ENCODE results near the gene BCKDHA.
A peak's percentile ranks its signal among the peaks of the same experiment; 100 is the strongest.
"Not testable (repeated sequence)": the region's sequence is repeated elsewhere in the genome, so short reads cannot be mapped to it uniquely, and the experiment has no call there.

The BCKDHA gene

GRCh38 chr19:41427647-41428480, 30.2 kb downstream of the BCKDHA start:
- peak; percentile 75 for DNase-seq

- DNase-seq, result no peak
These were observed 30.9 kb downstream of the BCKDHA start for GRCh38 chr19:41428481-41428859.

DNA sequence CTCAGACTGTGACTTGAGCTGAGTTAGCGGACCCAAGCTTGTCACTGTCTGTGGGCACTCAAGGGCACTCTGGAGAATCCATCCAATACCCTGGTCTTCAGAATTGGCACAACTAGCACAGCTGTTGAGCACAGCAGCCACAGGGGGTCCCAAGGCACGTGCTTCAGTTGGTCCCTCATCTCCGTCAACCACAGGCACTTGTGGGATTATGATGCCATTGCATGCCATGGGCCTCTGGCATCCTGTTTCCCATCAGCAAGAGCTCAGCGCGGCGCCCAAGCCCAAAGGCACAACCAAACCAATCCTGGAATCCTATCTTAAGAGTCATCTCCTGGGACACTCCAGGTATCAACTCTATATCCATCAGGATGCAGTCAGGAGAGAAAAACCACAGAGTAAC, 33.3 kb downstream of the BCKDHA start:
- DNase-seq, result no peak

DNA sequence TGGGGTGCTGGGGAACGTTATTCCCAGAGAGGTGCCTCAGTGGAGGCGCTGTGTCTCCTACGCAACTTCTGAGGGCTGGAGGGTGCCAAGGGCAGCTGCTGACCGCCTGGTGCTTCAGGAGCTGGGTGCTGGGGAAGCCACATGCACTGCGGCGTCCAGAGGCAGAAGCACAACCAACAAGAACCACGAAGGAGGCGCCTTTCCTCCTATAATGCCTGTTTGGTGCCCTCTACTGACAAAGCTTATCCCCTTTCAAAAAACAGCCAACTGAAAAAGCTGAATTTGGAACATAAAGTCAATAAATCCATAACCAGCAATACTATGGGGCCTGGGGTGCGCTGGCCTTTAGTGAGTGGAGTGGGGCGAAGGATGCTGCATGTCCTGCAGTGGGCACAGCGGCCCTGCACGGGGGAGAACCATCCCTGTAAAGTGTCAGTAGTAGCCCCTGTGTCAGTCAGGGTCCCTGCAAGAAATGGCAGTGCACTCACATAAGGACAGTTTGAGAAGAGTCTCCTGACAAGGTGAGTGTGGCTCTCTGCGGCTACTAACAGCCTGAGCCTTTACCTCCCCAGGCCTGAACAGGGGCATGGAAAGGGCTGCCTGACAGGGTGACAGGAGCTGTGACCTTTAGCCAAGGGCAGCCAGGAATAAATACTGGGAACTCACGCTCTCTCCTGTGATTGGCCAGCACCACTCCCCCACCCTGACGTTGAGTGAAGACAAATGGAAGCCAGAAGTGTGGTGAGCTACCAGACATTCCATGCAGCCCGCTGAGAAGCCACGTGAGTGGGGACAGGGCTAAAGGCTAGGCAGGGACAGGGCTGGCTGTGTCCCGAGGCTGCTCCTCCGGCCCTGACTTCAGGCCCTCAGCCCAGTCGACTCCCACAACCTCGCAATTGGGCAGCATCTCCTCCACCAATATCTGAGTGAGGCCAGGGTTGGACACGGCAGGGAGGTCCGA, 34.1 kb downstream of the BCKDHA start:
- DNase-seq, result peak; percentile 37

- DNase-seq, result no peak
These were observed 35.6 kb downstream of the BCKDHA start for GRCh38 chr19:41433171-41433570.

GRCh38 chr19:41434450-41434849, 36.8 kb downstream of the BCKDHA start:
- DNase-seq, result no peak

- not testable (repeated sequence) for DNase-seq
These were observed 37.8 kb downstream of the BCKDHA start for GRCh38 chr19:41435376-41435775.

GRCh38 chr19:41435936-41436673, 38.5 kb downstream of the BCKDHA start:
- DNase-seq, result no peak

DNA sequence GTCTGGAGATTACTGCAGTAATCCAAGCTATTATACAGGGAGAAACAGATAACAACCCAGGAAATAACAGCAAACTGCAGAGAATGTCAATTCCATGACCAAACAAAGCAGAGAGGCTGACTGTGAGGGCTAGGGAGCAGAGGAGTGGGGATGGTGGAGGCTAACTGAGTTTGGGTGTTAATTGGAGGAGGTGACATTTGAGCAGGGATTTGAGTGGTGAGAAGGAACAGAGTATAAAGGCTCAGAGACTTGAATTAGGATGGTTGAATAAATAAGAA, 39.0 kb downstream of the BCKDHA start:
- no peak for DNase-seq

DNA sequence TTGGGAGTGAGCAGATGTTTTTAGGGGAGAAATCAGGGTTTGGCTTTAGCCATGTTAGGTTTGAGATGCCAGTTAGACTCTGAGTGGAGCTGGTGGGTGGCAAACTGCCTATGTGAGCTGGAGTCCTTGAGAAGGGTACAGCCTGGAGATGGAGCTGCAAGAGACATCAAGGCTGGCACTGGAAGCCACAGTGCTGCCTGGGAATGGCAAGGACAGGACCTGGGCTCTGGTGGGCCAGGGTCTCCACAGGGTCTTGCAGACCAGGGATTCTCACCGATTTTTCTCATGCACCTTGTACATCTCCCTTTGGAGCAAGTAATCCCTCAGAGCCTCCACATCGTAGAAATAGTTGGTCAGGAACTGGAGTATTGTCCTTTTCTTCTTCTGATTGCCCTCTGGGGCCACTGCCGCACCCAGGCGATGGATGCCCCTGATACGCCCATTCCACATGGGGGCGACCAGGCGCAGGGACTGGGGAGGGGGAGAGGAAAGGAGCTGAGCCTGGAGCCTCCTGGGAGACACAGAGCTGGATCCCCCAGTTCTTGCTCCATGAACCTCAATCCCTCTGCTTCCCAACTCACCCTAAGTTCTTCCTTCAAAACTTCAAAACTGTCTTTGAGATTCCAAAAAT, 40.4 kb downstream of the BCKDHA start:
- no peak for DNase-seq

DNA sequence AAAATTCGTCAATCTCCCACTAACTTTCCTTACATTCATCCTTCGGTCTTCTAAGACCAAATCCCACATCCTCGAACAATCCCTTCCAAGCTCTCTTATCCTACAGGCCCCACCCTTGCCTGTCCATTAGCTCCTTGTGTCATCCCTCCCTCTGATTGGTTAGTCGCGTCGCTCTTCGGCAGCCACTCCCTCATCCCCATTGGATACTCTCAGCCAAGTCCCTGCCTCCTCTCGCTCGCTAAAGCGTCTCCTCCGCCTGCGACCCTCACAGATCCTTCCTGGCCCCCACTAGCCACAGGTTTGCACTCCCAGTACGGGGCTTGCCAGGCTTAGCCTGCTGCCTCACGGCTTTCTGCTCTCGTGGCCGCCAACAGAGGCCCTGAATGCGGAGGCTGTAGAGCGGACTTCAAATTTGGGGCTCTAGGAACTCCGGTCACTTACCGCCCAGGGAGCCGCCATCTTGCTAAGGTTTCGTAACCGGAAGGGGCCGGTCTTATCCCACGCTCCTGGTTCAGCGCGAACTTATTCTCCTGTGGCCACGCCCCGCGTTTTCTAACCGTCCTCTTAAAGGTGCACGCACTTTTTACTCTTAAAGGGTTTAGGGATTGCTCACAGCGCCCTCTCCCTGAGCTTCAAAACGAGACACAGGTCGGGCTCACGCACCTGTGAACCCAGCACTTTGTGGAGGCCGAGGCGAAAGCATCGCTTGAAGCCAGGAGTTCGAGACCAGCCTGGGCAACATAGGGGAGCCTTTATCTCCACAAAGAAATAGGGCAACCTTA, 42.0 kb downstream of the BCKDHA start, which contains the start of gene DMAC2:
Gene DMAC2, minus strand, starts transcription at position 472 of the 782 bp plus-strand sequence. Its CDS starts 13 bp downstream, at position 459.
- peak; percentile 96 for DNase-seq

GRCh38 chr19:41441321-41441945, 43.8 kb downstream of the BCKDHA start:
- DNase-seq, result no peak

DNA sequence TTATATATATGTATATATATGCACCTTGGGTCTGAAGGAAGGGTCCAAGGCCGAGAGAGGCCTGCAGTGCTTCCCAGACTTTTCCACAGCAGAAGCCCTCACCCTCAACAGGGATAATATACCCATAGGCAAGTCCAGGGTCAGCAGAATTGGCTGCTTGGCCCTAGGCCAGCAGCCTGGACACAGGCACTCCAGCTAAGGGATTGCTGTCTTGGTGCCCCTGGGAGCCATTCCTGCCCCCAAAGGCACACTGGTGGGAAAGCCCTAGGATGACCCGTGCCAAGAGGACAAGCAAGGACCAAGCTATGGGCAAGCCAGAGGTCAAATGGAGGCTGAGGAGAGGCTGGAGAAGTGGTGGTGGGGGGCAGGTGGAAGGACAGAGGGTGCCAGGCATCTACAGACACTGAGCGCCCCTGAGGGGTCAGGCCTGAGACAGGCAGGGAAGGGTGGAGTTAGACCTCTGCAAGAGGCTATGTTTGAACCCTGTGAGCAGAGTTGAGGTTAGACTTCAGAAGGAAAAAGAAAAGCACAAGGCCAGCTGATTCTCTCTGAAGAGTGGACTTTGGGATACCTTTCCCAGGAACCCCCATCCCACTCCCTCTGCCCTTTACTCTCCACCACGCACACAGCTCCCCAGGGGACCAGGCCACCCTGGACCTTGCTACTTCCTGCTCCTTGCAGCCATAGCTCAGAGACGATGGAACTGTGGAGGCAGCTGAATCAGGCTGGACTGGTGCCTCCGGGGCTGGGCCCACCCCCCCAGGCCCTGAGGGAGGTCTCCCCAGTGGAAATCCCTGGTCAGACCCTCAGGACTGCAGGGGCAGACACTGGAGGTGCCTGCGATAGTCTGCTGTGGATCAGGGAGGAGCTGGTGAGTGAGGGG, 45.1 kb downstream of the BCKDHA start, which contains the start of gene ERICH4:
Gene ERICH4, plus strand, starts transcription at position 684 of the 883 bp plus-strand sequence. Its CDS starts 14 bp downstream, at position 698.
- no peak for DNase-seq

- DNase-seq, result no peak
These were observed 46.3 kb downstream of the BCKDHA start for GRCh38 chr19:41443813-41444455.

DNA sequence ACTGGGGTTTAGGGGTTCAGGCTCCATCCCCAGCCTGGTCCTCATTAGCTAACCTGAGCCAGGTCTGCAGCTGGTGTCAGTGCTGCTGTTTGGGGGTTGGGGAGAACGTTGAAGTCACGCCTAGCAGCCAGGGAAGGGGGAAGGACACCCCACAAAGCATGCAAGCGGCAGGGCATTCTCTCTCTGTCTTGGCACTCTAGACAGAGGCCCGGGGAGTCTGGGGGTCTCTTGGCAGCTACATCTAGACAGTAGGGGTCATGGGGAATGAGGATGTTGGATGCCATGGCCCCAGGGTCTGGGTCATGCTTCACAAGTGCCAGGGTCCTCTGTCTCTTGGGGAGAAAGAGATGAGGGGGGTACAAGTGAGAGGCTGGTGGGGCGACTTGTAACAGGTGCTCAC, 48.0 kb downstream of the BCKDHA start:
- no peak for DNase-seq

DNA sequence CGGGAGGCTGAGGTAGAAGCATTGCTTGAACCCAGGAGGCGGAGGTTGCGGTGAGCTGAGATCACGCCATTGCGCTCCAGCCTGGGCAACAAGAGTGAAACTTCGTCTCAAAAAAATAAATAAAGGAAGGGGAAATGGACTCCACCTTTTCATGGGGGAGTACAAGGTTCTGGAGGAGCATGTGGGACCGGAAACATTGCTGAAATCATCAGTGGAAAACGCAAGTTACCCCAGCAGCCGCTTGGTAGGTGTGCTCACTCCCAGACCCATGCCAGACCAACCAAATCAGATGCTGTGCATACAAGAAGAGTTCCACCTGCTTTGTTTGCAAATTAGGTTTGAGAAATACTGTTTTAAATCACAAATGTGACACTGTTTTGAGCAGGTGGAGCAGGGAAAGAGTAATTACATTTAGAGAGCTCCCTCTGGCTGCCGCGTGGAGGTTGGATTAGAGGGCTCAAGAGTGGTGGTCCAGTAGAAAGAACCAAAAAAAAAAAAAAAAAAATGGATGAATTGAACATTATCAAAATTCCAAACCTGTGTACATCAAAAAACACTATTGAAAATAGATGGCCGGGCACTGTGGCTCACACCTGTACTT, 50.2 kb downstream of the BCKDHA start:
- DNase-seq, result no peak

DNA sequence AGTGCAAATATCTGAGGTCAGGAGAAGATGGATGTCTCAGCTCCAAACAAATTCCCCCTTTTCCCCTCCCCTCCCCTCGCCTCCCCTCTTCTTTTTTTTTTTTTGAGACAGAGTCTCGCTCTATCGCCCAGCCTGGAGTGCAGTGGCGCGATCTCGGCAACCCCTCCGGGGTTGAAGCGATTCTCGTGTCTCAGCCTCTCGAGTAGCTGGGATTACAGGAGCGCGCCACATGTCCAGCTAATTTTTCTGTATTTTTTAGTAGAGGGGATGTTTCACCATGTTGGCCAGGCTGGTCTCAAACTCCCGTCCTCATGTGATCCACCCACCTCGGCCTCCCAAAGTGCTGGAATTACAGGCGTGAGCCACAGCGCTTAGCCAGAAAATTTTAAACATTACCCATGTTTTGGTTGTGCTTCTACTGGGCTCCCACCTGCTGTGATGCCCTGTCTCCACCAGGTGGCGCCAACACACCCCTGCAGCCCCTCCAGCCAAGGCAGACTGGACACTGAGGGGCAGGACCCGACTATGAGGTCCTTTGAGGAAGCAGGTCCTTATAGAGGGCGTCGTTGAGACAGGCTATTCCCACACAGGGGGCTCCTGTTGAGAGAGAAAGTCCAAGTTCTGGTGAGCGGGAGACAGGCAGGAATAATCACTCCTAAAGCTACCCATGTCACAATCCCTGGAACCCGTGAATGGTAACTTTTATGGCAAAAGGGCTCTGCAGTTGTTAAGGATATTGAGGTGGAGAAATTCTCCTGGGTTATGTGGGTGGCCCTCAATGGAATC, 51.7 kb downstream of the BCKDHA start:
- peak; percentile 74 for DNase-seq

GRCh38 chr19:41449865-41450178, 52.2 kb downstream of the BCKDHA start:
- no peak for DNase-seq

Data from CD4-positive, alpha-beta T cell treated with Interleukin-17A for 1 hour (primary cell).